PC-3 (cell line): Measurements from ENCODE around the gene SLC23A2. TPM values are rescaled to one million over a fixed set of nuclear protein-coding genes. Genes with fewer than 3 reads are reported as not detected.

Experiments
- ATAC-seq: fragments of 200-7000 bp; cut with Tn5 transposase; 2 replicates; pipeline ENCODE4 v1.9.1; 2020; ENCODE audit warnings: mild to moderate bottlenecking, moderate library complexity
- BruUV-seq: library from RNA; stranded (reverse); fragments of 400-500 nt; replicated peaks from 2 replicates; lab custom pipeline; 2021; lab: Mats Ljungman, UMichigan
- CTCF ChIA-PET: fragments of 300-600 bp; sonication (Branson Sonifier 250); formaldehyde crosslinking; loops from one replicate; lab custom pipeline; 2022; ENCODE audit warnings: antibody characterized with exemption; lab: Charles Lee
- POLR2A ChIA-PET: fragments of 300-600 bp; sonication (Branson Sonifier 250); formaldehyde crosslinking; loops from one replicate; lab custom pipeline; 2022; ENCODE audit warnings: antibody characterized with exemption; ENCODE audit not compliant: unreplicated experiment; lab: Charles Lee
- DNase-seq: peaks from one replicate; pipeline ENCODE4 v3.0.0-alpha.2; 2015
- H2AFZ ChIP-seq: fragments of 300-600 bp; sonication (generic); 2 replicates; pipeline ENCODE4 v1.6.0; 2016; ENCODE audit warnings: antibody characterized with exemption, low read length
- H3F3A ChIP-seq: fragments of 300-600 bp; sonication (generic); one replicate; pipeline ENCODE4 v1.6.0; 2017; ENCODE audit warnings: antibody characterized with exemption, low read length, control low read depth, mild to moderate bottlenecking; ENCODE audit not compliant: unreplicated experiment
- H3K27ac ChIP-seq: fragments of 300-600 bp; sonication (generic); 2 replicates; pipeline ENCODE4 v1.5.1; 2016; ENCODE audit warnings: mild to moderate bottlenecking, low read length
- H3K27me3 ChIP-seq: fragments of 300-600 bp; sonication (generic); 2 replicates; pipeline ENCODE4 v1.6.1; 2016; ENCODE audit warnings: low read length, mixed read lengths
- H3K36me3 ChIP-seq: fragments of 300-600 bp; sonication (generic); 2 replicates; pipeline ENCODE4 v1.6.1; 2016; ENCODE audit warnings: low read depth, mixed run types, low read length, mixed read lengths
- H3K4me1 ChIP-seq: fragments of 300-600 bp; sonication (generic); 2 replicates; pipeline ENCODE4 v1.5.1; 2016; ENCODE audit warnings: low read length; ENCODE audit not compliant: insufficient read depth
- H3K4me2 ChIP-seq: fragments of 300-600 bp; sonication (generic); 2 replicates; pipeline ENCODE4 v1.6.0; 2016; ENCODE audit warnings: low read length
- H3K4me3 ChIP-seq: fragments of 300-600 bp; sonication (generic); 2 replicates; pipeline ENCODE4 v1.5.1; 2016; ENCODE audit warnings: mild to moderate bottlenecking, low read length, mixed read lengths
- H3K79me2 ChIP-seq: fragments of 300-600 bp; sonication (generic); 2 replicates; pipeline ENCODE4 v1.6.1; 2017; ENCODE audit warnings: low read length, mixed read lengths
- H3K9ac ChIP-seq: fragments of 300-600 bp; sonication (generic); 2 replicates; pipeline ENCODE4 v1.6.0; 2016; ENCODE audit warnings: mild to moderate bottlenecking, low read length
- H3K9me2 ChIP-seq: fragments of 300-600 bp; sonication (generic); replicated peaks from 2 replicates; pipeline ENCODE4 v1.6.1; 2016; ENCODE audit warnings: mixed run types, low read length, mixed read lengths
- H3K9me3 ChIP-seq: fragments of 300-600 bp; sonication (generic); 2 replicates; pipeline ENCODE4 v1.6.1; 2016; ENCODE audit warnings: low read length, mixed read lengths
- H4K20me1 ChIP-seq: fragments of 300-600 bp; sonication (generic); 2 replicates; pipeline ENCODE4 v1.6.1; 2016; ENCODE audit warnings: low read length, mixed read lengths
- EZH2 ChIP-seq: fragments of 300-600 bp; sonication (generic); IDR thresholded peaks from one replicate; pipeline ENCODE4 v1.6.1; 2017; ENCODE audit warnings: antibody characterized with exemption, mild to moderate bottlenecking, low read length; ENCODE audit not compliant: unreplicated experiment
- EZH2phosphoT487 ChIP-seq: fragments of 300-600 bp; sonication (generic); IDR thresholded peaks from 2 replicates; pipeline ENCODE4 v1.6.1; 2018; ENCODE audit warnings: mild to moderate bottlenecking, antibody characterized with exemption, low read length, borderline replicate concordance
- intact Hi-C: fragments of 100-400 bp; cut with micrococcal nuclease; formaldehyde crosslinking; loops from 2 replicates; pipeline ENCODE4 v1.9.0; 2023
- total RNA-seq: library from RNA; depleted of rRNA; stranded (reverse); fragments of >200 nt; gene quantifications from 2 replicates; pipeline ENCODE4 v1.2.3, GENCODE V29; 2014
- TF ChIP-seq, protein P1 (sequence below): fragments of 300-600 bp; sonication (generic); conservative IDR thresholded peaks from 2 replicates; pipeline ENCODE4 v1.5.1; 2017; ENCODE audit warnings: antibody characterized with exemption, low read depth, mild to moderate bottlenecking, low read length

SLC23A2 gene
- total RNA-seq, 1 experiment from 2014 or later, result 18.3 TPM

DNA sequence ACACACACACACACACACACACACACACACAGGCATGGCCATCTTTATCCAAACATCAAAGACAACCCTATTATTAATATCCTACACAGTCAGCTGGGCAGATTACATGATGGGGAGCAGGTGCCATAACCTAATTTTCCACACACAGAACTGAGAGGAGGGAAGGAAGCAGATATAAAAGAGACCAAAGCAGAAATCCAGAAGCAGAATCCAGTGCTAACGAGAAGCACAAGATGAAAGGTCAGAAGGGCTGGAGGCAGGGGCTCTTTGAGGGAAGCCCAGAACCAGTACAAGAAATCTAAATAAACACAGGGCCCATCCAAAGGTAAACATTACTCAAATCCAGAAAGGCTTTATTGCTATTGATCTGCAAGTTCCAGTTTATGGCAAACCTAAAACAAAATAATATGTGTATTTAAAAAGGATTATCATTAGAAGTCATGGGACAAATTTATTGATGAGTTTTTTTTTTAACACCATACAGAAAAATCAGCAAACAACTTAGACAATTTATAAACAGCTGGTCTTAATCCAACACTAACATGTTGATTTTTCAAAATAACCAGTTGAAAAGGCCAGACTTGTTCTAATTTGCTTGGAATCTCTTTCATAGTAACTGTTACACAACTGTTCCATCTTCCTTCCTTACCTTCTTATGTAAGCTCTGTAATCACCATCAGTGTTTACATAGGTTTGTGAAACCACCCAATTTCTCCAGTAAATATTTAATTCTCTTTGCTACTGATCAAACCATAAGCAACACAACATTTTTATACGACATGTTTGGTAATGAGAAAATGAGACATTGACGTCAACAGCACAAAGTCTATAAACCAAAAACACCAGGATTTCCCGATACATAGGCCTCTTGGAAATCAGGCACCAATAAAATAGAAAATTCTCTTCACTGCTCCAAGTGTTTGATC lies 34.2 kb downstream of the SLC23A2 start:
- H3K9ac ChIP-seq, result no peak overlapping the region
- TF ChIP-seq EZH2phosphoT487, result no peak
- TF ChIP-seq, protein P1, sequence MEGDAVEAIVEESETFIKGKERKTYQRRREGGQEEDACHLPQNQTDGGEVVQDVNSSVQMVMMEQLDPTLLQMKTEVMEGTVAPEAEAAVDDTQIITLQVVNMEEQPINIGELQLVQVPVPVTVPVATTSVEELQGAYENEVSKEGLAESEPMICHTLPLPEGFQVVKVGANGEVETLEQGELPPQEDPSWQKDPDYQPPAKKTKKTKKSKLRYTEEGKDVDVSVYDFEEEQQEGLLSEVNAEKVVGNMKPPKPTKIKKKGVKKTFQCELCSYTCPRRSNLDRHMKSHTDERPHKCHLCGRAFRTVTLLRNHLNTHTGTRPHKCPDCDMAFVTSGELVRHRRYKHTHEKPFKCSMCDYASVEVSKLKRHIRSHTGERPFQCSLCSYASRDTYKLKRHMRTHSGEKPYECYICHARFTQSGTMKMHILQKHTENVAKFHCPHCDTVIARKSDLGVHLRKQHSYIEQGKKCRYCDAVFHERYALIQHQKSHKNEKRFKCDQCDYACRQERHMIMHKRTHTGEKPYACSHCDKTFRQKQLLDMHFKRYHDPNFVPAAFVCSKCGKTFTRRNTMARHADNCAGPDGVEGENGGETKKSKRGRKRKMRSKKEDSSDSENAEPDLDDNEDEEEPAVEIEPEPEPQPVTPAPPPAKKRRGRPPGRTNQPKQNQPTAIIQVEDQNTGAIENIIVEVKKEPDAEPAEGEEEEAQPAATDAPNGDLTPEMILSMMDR, result no peak
- TF ChIP-seq EZH2, result no peak
- H3F3A ChIP-seq, result no peaks in the 10 kb centered on the region
- no peak overlapping the region for H2AFZ ChIP-seq
- no peaks in the 10 kb centered on the region for H3K27me3 ChIP-seq
- H3K4me1 ChIP-seq, result no peaks in the 10 kb centered on the region
- no peak for ATAC-seq
- H4K20me1 ChIP-seq, result no peaks in the 10 kb centered on the region
- intact Hi-C loops, result no loop called here
- H3K9me2 ChIP-seq, result no peaks in the 10 kb centered on the region
- H3K4me2 ChIP-seq, result no peak overlapping the region
- DNase-seq, result no peak
- CTCF ChIA-PET, result no interaction called here
- H3K9me3 ChIP-seq, result no peaks in the 10 kb centered on the region
- no peak overlapping the region for H3K4me3 ChIP-seq
- H3K79me2 ChIP-seq, result peaks cover 5% of the 10 kb centered on the region; the same call in 1 of the 2 replicates
- POLR2A ChIA-PET, result interaction anchor here (0.6 kb wide), 1 partner anchor 99 kb away, joined by 3 read pairs; no protein-coding TSS in a partner anchor
- no peak overlapping the region for H3K27ac ChIP-seq
- H3K36me3 ChIP-seq, result peaks cover 10% of the 10 kb centered on the region
- no TSS peak for BruUV-seq

DNA sequence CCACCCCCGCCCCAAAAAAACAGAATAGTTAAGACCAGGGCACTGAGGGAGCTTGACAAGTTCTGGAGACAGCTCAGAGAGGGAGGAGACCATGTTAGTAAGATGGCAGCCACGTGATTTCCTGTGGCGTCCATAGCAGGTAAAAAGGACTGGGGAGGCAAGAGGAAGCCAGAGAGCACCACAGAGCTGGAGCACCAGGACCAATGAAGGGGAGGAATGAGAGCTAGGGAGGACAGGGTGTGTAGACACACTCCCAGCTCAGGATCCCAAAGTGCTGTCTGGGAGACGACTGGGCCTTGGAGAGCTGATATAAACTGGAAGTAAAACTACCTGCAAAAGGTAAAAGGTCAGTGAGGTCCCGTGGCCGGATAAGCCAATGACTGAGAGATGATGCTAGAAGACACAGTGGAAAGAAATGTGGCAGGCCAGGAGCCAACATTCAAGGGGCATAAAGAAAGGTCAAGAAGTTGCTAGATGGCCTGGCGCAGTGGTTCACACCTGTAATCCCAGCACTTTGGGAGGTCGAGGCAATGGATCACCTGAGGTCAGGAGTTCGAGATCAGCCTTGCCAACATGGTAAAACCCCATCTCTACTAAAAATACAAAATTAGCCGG lies 39.0 kb downstream of the SLC23A2 start:
- 0 out of 2 replicates have a peak, but pooled peaks cover 4% of the 10 kb centered on the region for H3K79me2 ChIP-seq
- no peak for DNase-seq
- no peak overlapping the region for H3K9ac ChIP-seq
- H3K4me1 ChIP-seq, result no peaks in the 10 kb centered on the region
- no peak overlapping the region for H3K4me2 ChIP-seq
- no peak for ATAC-seq
- H3K27me3 ChIP-seq, result no peaks in the 10 kb centered on the region
- TF ChIP-seq EZH2phosphoT487 (no peak), EZH2 (no peak)
- TF ChIP-seq, protein P1, result no peak
- H3K9me3 ChIP-seq, result no peaks in the 10 kb centered on the region
- H3K27ac ChIP-seq, result no peak overlapping the region
- ChIA-PET POLR2A (no interaction called here), CTCF (no interaction called here)
- no peaks in the 10 kb centered on the region for H3K9me2 ChIP-seq
- no peak overlapping the region for H2AFZ ChIP-seq
- H4K20me1 ChIP-seq, result no peaks in the 10 kb centered on the region
- BruUV-seq, result no TSS peak
- H3F3A ChIP-seq, result no peaks in the 10 kb centered on the region
- no peaks in the 10 kb centered on the region for H3K36me3 ChIP-seq
- H3K4me3 ChIP-seq, result no peak overlapping the region
- intact Hi-C loops, result no loop called here
